HL-60 (cell line): ENCODE measurements around the gene MOB3C.

Experiments used
- DNase-seq, 2 experiments: peaks; one replicate each; pipeline ENCODE4 v3.0.0-alpha.2; 2010 to 2020; ENCODE audit warnings: low read depth in 1 of 2, low spot score in 1 of 2
- H3K27ac ChIP-seq: fragments of 250-450 bp; sonication (Bioruptor Pico); replicated peaks from 2 replicates; pipeline ENCODE4 v1.5.1; 2020; ENCODE audit warnings: mild to moderate bottlenecking, moderate library complexity
- H3K27me3 ChIP-seq: fragments of 250-450 bp; sonication (Bioruptor Pico); 2 replicates; pipeline ENCODE4 v1.5.1; 2021; ENCODE audit warnings: mild to moderate bottlenecking, moderate library complexity; ENCODE audit not compliant: insufficient read depth, poor library complexity, severe bottlenecking
- H3K4me3 ChIP-seq: replicated peaks from 2 replicates; pipeline ENCODE4 v1.5.1; 2011; ENCODE audit warnings: mild to moderate bottlenecking, control low read depth, low read length; ENCODE audit not compliant: insufficient read depth
- GABPA ChIP-seq: IDR thresholded peaks from 2 replicates; pipeline ENCODE4 v1.6.1; 2012; ENCODE audit warnings: low read depth
- POLR2AphosphoS5 ChIP-seq: IDR thresholded peaks from 2 replicates; pipeline ENCODE4 v1.6.1; 2012; ENCODE audit warnings: low read depth
- SPI1 ChIP-seq: IDR thresholded peaks from 2 replicates; pipeline ENCODE4 v1.6.1; 2012; ENCODE audit warnings: low read depth, mild to moderate bottlenecking, borderline replicate concordance
- TF ChIP-seq, protein P1 (sequence below): IDR thresholded peaks from 2 replicates; pipeline ENCODE4 v1.6.1; 2012; ENCODE audit warnings: low read depth; ENCODE audit not compliant: insufficient replicate concordance
- TF ChIP-seq, protein P2 (sequence below): IDR thresholded peaks from one replicate; pipeline ENCODE4 v1.5.1; 2011; ENCODE audit warnings: low read length, control low read depth, inconsistent platforms; ENCODE audit not compliant: insufficient read depth

MOB3C gene

GRCh38 chr1:46581681-46582455 is 34.7 kb downstream of the MOB3C start:
- peak; percentile 56 to 85 for DNase-seq

DNA sequence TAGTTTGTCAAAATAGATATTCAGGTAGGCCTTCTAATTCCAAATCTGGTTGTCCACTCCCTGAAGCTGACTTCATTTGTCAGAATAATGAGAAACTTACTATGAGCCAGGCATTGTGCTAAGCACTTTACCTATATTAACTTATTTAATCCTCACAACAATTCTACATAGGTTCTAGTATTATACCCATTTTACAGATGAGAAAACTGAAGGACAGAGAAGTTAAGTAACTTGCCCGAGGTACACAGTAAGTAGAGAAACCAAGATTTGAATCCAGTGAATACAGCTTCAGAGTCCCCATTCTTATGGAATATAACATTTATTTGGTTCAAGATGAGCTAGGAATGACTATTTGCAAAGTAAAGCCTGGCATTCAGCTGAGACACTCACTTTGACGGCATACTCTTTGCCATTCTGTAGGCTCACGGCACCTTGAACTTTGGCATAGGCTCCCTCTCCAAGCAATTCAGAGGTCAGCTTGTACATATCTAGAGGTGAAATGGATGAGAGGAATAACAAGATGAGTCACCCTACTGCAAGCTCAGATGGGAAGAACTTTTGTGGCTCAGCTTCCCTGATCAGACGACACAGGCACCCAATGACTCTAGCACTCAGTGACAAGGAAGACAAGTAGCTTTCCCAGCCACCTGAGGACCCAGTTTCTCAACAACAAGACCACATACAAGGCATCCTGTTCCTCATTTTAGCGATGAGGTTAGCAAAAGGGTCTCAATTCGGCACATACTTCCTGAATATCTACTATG is 36.3 kb downstream of the MOB3C start:
- peak; percentile 83 to 90 for DNase-seq
- H3K27ac ChIP-seq = peak overlapping the region; percentile 72
- no peaks in the 10 kb centered on the region for H3K27me3 ChIP-seq
- TF ChIP-seq GABPA (no peak), POLR2AphosphoS5 (peak; percentile 83), SPI1 (peak; percentile 98)
- TF ChIP-seq, protein P1, sequence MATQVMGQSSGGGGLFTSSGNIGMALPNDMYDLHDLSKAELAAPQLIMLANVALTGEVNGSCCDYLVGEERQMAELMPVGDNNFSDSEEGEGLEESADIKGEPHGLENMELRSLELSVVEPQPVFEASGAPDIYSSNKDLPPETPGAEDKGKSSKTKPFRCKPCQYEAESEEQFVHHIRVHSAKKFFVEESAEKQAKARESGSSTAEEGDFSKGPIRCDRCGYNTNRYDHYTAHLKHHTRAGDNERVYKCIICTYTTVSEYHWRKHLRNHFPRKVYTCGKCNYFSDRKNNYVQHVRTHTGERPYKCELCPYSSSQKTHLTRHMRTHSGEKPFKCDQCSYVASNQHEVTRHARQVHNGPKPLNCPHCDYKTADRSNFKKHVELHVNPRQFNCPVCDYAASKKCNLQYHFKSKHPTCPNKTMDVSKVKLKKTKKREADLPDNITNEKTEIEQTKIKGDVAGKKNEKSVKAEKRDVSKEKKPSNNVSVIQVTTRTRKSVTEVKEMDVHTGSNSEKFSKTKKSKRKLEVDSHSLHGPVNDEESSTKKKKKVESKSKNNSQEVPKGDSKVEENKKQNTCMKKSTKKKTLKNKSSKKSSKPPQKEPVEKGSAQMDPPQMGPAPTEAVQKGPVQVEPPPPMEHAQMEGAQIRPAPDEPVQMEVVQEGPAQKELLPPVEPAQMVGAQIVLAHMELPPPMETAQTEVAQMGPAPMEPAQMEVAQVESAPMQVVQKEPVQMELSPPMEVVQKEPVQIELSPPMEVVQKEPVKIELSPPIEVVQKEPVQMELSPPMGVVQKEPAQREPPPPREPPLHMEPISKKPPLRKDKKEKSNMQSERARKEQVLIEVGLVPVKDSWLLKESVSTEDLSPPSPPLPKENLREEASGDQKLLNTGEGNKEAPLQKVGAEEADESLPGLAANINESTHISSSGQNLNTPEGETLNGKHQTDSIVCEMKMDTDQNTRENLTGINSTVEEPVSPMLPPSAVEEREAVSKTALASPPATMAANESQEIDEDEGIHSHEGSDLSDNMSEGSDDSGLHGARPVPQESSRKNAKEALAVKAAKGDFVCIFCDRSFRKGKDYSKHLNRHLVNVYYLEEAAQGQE = no peak
- TF ChIP-seq, protein P2, sequence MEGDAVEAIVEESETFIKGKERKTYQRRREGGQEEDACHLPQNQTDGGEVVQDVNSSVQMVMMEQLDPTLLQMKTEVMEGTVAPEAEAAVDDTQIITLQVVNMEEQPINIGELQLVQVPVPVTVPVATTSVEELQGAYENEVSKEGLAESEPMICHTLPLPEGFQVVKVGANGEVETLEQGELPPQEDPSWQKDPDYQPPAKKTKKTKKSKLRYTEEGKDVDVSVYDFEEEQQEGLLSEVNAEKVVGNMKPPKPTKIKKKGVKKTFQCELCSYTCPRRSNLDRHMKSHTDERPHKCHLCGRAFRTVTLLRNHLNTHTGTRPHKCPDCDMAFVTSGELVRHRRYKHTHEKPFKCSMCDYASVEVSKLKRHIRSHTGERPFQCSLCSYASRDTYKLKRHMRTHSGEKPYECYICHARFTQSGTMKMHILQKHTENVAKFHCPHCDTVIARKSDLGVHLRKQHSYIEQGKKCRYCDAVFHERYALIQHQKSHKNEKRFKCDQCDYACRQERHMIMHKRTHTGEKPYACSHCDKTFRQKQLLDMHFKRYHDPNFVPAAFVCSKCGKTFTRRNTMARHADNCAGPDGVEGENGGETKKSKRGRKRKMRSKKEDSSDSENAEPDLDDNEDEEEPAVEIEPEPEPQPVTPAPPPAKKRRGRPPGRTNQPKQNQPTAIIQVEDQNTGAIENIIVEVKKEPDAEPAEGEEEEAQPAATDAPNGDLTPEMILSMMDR = no peak
- H3K4me3 ChIP-seq = no peak overlapping the region

More at GRCh38 chr1:46581681-46582455, 34.7 kb downstream of the MOB3C start:
- Histone ChIP-seq H3K4me3 (no peak overlapping the region), H3K27ac (peak overlapping the region; percentile 72), H3K27me3 (no peaks in the 10 kb centered on the region)
- TF ChIP-seq, protein P2 = no peak
- TF ChIP-seq GABPA (no peak), POLR2AphosphoS5 (peak; percentile 56; the same call in 1 of the 2 replicates), SPI1 (peak; percentile 78; the same call in 1 of the 2 replicates)
- TF ChIP-seq, protein P1 = no peak

DNA sequence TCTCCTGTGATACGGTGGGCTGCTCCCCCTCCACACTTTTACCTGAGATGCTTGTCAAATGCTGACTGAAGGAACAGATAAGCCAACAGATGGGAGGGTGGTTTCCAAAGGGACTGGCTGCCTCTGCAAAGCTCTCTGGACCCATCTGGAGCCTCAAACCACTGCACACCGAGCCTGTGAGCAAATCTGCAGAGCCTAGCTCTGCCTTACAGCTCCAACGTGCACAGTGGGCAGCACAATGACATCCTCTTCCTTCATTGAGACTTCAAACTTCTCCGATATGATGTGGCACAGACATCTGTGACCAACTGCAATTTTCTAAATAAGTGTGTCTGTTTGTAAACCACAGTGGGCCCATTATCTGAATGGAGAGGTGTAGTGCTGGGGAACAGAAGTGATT is 38.9 kb downstream of the MOB3C start:
- H3K27ac ChIP-seq = no peak overlapping the region
- H3K27me3 ChIP-seq = no peaks in the 10 kb centered on the region
- TF ChIP-seq GABPA (no peak), SPI1 (no peak), POLR2AphosphoS5 (no peak)
- TF ChIP-seq, protein P2 = no peak
- TF ChIP-seq, protein P1 = no peak
- no peak overlapping the region for H3K4me3 ChIP-seq
- no peak for DNase-seq
